Measurements from ENCODE around the gene SOX6. TPM values are rescaled to one million over a fixed set of nuclear protein-coding genes. Genes with fewer than 3 reads are reported as not detected.

Gene SOX6
- total RNA-seq, 1 experiment from 2014 or later: not detected

GRCh38 chr11:16215352-16215751 is 141.0 kb downstream of the SOX6 start:
- no peaks in the 10 kb centered on the region for H3K79me1 ChIP-seq (ENCODE audit: insufficient read depth, low read depth, low read length, poor library complexity, severe bottlenecking)
- no peaks in the 10 kb centered on the region for H3K23me2 ChIP-seq (ENCODE audit: insufficient read length, low read depth, low read length, poor library complexity, severe bottlenecking)
- no peak overlapping the region for H4K91ac ChIP-seq (ENCODE audit: insufficient read length, low read depth, low read length)
- H3K56ac ChIP-seq (ENCODE audit: insufficient read length, low read depth, low read length): no peak overlapping the region
- H3K18ac ChIP-seq (ENCODE audit: insufficient read length, low read depth, low read length): no peak overlapping the region
- H4K20me1 ChIP-seq (ENCODE audit: control insufficient read depth, insufficient read depth, insufficient read length): no peaks in the 10 kb centered on the region
- H3K4me1 Mint-ChIP-seq: peaks cover 2 to 5% of the 10 kb centered on the region in 2 experiments
- no peak overlapping the region for H2BK15ac ChIP-seq (ENCODE audit: low read depth, low read length)
- TF ChIP-seq CTCF (conservative IDR thresholded peaks at IDR 0.05): no peak
- H2BK12ac ChIP-seq (ENCODE audit: insufficient read length, low read depth, low read length): no peak overlapping the region
- no peaks in the 10 kb centered on the region for H3K9me3 ChIP-seq (ENCODE audit: control insufficient read depth, low read depth, low read length)
- no peak overlapping the region for H3K27ac Mint-ChIP-seq
- H2AK5ac ChIP-seq (ENCODE audit: insufficient read length, low read length): no peak overlapping the region
- no peak overlapping the region for H3K4ac ChIP-seq (ENCODE audit: low read depth, low read length)
- no peak for DNase-seq
- H4K5ac ChIP-seq (ENCODE audit: insufficient read length, low read depth, low read length): no peak overlapping the region
- H2AFZ ChIP-seq (ENCODE audit: low read length): no peak overlapping the region
- WGBS (ENCODE audit: extremely low coverage, insufficient read length, low lambda C conversion rate): no CpG with 5 or more reads among the region's 1 CpG
- no peaks in the 10 kb centered on the region for H3K36me3 Mint-ChIP-seq (ENCODE audit: insufficient read depth in 1 of 3, low read depth in 3 of 3)
- H2BK5ac ChIP-seq (ENCODE audit: insufficient read length, low read length): no peak overlapping the region
- H4K8ac ChIP-seq (replicated peaks; ENCODE audit: insufficient read length, low read depth, low read length): no peak overlapping the region
- no peak overlapping the region for H3K23ac ChIP-seq (ENCODE audit: insufficient read length, low read depth, low read length)
- no peaks in the 10 kb centered on the region for H3K27me3 ChIP-seq (ENCODE audit: insufficient read depth, low read length)
- H3K14ac ChIP-seq (ENCODE audit: insufficient read depth, low read length): no peak overlapping the region
- H3K27ac ChIP-seq (ENCODE audit: insufficient read length, low read depth, low read length): no peak overlapping the region
- no peak overlapping the region for H2BK20ac ChIP-seq (ENCODE audit: low read depth, low read length, poor library complexity, severe bottlenecking)
- H3K9me3 Mint-ChIP-seq: no peaks in the 10 kb centered on the region
- no peaks in the 10 kb centered on the region; the same call in 1 of the 2 replicates for H3K27me3 Mint-ChIP-seq (ENCODE audit: low read depth)
- no peak overlapping the region for H3K9ac ChIP-seq (ENCODE audit: extremely low read depth, insufficient read length, low read length)
- H3T11ph ChIP-seq (ENCODE audit: low read length): no peak overlapping the region
- no peak overlapping the region for H3K4me3 Mint-ChIP-seq
- no peak overlapping the region for H2BK120ac ChIP-seq (ENCODE audit: low read depth, low read length, poor library complexity, severe bottlenecking)
- H3K4me1 ChIP-seq (ENCODE audit: insufficient read depth, low read length): no peaks in the 10 kb centered on the region; the same call in 1 of the 2 replicates
- H3K79me2 ChIP-seq (ENCODE audit: insufficient read depth, low read length): no peaks in the 10 kb centered on the region
- no peak overlapping the region for H3K4me2 ChIP-seq (ENCODE audit: insufficient read depth, insufficient read length, low read length)
